Left ventricle myocardium inferior (tissue), 1 donor: ENCODE measurements around the gene THAP12. TPM values are rescaled to one million over a fixed set of nuclear protein-coding genes. Genes with fewer than 3 reads are reported as not detected.
A peak's percentile ranks its signal among the peaks of the same experiment; 100 is the strongest.
"Not testable (repeated sequence)": the region's sequence is repeated elsewhere in the genome, so short reads cannot be mapped to it uniquely, and the experiment has no call there.

Experiments used
- DNase-seq: peaks from one replicate; pipeline ENCODE4 v3.0.0-alpha.2; 2020
- H3K27ac ChIP-seq: fragments of 200-600 bp; replicated peaks from 2 replicates; pipeline ENCODE4 v1.8.0; 2021
- H3K27me3 ChIP-seq: fragments of 200-600 bp; 2 replicates; pipeline ENCODE4 v1.8.0; 2021; ENCODE audit warnings: low read depth
- H3K36me3 ChIP-seq: fragments of 200-600 bp; 2 replicates; pipeline ENCODE4 v1.8.0; 2021
- H3K4me1 ChIP-seq: fragments of 200-600 bp; 2 replicates; pipeline ENCODE4 v1.8.0; 2021
- H3K4me3 ChIP-seq: fragments of 200-600 bp; 2 replicates; pipeline ENCODE4 v1.8.0; 2021; ENCODE audit warnings: mild to moderate bottlenecking, moderate library complexity
- H3K9me3 ChIP-seq: fragments of 200-600 bp; replicated peaks from 2 replicates; pipeline ENCODE4 v1.8.0; 2021
- intact Hi-C: fragments of 100-400 bp; cut with micrococcal nuclease; formaldehyde crosslinking; loops from one replicate; pipeline ENCODE4 v1.11.0; 2022
- total RNA-seq: library from RNA; stranded (reverse); fragmentation: NEBNext Ultra II Directional; extraction: Animal tissue kit (Norgen Biotek cat#: 25700); gene quantifications from one replicate; pipeline ENCODE4 v1.2.1, GENCODE V29; 2021
- TF ChIP-seq, protein P1 (sequence below): fragments of 200-600 bp; IDR thresholded peaks from 2 replicates; pipeline ENCODE4 v1.8.0; 2021; ENCODE audit warnings: antibody characterized with exemption, mild to moderate bottlenecking, borderline replicate concordance
- donor health status: DM: no; HTN: yes; CAD: no; lungs with severe emphysema.

The THAP12 gene
- total RNA-seq, 1 donor from 2014 or later, result 20.5 TPM

DNA sequence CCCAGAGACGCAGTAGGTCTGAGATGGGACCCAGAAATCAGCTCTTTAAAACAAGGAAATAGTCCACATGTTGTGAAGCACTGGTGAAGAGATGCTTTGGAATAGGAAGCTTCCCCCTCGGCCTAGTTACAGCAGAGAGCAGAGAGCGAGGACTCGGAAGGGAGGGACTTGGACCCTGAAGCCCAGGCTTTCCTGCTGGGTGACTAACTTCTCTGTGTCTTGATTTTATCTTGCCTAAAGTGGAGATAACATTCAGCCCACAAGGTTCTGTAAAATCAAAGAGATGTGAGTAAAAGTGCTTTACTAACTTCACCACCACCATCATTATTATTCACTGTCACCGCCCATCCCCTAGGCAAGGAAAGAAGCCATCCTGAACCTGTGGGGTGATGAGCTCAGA is 58.4 kb downstream of the THAP12 start:
- peaks cover 25% of the 10 kb centered on the region for H3K4me1 ChIP-seq
- peaks cover 29% of the 10 kb centered on the region for H3K27me3 ChIP-seq
- H3K36me3 ChIP-seq, result no peaks in the 10 kb centered on the region
- intact Hi-C loops, result no loop called here
- no peak overlapping the region for H3K27ac ChIP-seq
- no peaks in the 10 kb centered on the region for H3K9me3 ChIP-seq
- peak overlapping the region; percentile 51 for H3K4me3 ChIP-seq
- TF ChIP-seq, protein P1, sequence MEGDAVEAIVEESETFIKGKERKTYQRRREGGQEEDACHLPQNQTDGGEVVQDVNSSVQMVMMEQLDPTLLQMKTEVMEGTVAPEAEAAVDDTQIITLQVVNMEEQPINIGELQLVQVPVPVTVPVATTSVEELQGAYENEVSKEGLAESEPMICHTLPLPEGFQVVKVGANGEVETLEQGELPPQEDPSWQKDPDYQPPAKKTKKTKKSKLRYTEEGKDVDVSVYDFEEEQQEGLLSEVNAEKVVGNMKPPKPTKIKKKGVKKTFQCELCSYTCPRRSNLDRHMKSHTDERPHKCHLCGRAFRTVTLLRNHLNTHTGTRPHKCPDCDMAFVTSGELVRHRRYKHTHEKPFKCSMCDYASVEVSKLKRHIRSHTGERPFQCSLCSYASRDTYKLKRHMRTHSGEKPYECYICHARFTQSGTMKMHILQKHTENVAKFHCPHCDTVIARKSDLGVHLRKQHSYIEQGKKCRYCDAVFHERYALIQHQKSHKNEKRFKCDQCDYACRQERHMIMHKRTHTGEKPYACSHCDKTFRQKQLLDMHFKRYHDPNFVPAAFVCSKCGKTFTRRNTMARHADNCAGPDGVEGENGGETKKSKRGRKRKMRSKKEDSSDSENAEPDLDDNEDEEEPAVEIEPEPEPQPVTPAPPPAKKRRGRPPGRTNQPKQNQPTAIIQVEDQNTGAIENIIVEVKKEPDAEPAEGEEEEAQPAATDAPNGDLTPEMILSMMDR, result no peak
- no peak for DNase-seq

DNA sequence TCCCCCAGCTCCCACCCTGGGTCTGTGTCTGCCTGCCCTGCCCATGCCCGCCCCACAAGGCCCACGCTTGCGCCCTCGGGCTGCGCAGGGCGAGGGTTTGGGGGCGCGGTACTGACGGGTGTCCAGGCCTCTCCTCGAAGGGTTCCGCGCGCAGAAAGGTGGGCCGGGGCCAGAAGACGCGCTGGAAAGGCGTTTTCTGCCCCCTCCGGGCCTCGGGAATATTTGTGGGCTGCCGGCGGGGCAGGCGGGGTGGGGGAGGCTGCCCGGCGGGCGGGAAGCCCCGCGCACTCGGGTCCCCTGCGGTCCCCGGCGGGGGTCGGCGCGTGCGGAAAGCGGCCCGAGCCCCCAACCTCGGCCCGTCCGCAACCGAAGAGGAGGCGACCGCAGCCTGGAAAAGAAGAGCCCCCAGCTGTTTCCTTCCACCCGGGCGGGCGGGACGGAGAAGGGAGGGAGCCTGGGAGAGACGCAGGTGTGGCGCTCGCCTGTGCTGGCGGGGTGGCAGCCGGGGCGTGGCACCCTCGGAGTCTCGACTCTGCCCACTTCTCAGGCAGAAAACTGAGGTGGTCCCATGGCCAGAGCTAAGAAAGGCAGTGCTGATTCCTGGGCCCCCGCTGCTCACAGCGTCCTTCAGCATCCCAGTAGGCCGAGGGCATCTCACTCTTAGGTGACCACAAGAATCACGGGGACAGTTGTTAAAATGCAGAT is 59.0 kb downstream of the THAP12 start:
- Histone ChIP-seq H3K4me3 (peak overlapping the region; percentile 51), H3K9me3 (no peaks in the 10 kb centered on the region), H3K36me3 (no peaks in the 10 kb centered on the region), H3K4me1 (peaks cover 19% of the 10 kb centered on the region), H3K27ac (no peak overlapping the region), H3K27me3 (peaks cover 29% of the 10 kb centered on the region)
- TF ChIP-seq, protein P1, result no peak
- DNase-seq, result no peak
- intact Hi-C loops, result no loop called here

DNA sequence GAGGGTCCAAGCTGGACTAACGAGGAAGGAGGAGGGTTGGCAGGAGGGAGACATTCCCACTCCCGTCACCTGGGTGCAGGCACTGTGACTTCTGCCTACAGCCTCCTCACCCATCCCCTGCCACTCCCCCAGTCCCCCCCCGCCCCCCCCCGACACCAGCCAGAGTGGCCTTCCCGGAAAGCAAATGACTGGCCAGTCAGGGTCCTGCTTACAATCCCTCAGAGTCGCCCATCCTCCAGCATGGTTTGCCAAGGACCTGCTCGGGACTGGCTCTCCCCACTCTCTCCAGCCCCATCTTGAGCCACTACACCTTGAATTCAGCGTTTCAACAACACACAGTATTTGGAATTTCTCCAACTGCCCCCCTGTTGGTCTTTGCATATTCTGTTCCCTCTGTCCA is 59.6 kb downstream of the THAP12 start:
- Histone ChIP-seq H3K36me3 (no peaks in the 10 kb centered on the region), H3K4me3 (no peak overlapping the region), H3K9me3 (no peaks in the 10 kb centered on the region), H3K27me3 (peaks cover 29% of the 10 kb centered on the region), H3K27ac (no peak overlapping the region), H3K4me1 (peaks cover 19% of the 10 kb centered on the region)
- intact Hi-C loops, result no loop called here
- TF ChIP-seq, protein P1, result no peak
- no peak for DNase-seq

DNA sequence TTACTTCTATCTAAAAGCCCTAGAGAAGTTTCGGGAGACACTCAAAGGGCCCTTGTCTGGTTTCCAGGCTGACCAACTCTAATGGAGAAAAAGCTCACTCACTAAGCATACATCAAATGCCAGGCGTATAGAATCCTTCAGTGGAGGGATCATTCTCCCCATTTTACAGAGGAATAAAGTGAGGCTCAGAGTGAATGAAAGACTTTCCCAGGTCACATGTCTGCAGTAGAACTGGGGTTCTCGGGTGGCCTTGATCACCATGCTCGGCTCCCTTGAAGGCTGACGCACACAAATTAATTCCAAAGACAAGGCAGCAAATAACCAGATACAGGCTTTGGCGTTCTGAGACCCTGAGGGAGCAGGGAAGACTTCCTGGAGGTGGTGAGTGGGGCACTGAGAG is 60.0 kb downstream of the THAP12 start:
- H3K36me3 ChIP-seq, result no peaks in the 10 kb centered on the region
- intact Hi-C loops, result no loop called here
- peaks cover 19% of the 10 kb centered on the region for H3K4me1 ChIP-seq
- H3K9me3 ChIP-seq, result no peaks in the 10 kb centered on the region
- no peak for DNase-seq
- H3K27ac ChIP-seq, result no peak overlapping the region
- no peak overlapping the region for H3K4me3 ChIP-seq
- TF ChIP-seq, protein P1, result no peak
- peaks cover 29% of the 10 kb centered on the region for H3K27me3 ChIP-seq

DNA sequence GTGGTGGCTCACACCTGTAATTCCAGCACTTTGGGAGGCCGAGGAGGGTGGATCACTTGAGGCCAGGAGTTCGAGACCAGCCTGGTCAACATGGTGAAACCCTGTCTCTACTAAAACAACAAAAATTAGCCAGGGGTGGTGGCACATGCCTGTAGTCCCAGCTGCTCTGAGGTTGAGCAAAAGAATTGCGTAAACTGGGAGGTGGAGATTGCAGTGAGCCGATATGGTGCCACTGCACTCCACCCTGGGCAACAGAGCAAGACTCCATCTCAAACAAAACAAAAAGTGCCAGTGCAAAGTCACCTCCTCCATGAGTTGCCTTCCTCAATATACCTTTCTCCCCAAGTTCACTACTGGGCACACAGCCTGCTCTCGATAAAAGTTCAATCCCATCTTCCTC is 61.1 kb downstream of the THAP12 start:
- intact Hi-C loops, result loop anchor here (2.0 kb wide), 1 partner anchor 111 kb away; no protein-coding TSS in a partner anchor
- H3K4me3 ChIP-seq, H3K27ac ChIP-seq, H3K9me3 ChIP-seq, H3K36me3 ChIP-seq, DNase-seq: not testable (repeated sequence)
- Histone ChIP-seq H3K27me3 (peaks cover 29% of the 10 kb centered on the region), H3K4me1 (peaks cover 19% of the 10 kb centered on the region)

DNA sequence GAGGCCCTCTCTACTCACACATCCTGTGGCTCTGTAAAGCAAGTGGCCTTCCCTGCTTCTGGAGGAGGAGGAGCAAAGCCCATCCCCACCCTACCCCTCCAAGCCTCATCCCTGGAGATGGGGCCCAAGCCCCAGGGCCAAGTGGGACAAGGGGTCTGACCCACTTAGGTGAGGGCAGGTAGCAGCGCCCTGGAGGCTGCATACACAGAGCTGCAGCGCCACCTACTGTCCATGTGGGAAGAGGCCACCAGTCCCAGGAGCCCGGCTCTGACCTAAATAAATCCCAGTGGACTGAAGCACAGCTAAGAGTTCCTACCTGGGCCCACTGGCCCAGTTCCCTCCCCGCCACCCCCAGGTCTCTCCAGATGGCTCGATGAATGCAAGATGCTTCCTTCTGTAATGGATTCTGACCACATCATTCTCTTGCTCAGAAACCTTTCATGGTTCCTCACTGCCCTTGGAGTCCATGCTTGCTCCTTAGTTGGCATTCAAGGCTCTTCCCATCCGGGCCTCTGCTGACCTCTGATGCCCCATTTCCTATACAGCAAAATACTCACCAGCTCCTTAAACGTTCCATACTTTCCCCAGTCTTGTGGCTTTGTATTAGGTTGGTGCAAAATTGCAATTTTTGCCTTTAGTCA is 62.1 kb downstream of the THAP12 start:
- H3K4me3 ChIP-seq, result no peak overlapping the region
- H3K36me3 ChIP-seq, result no peaks in the 10 kb centered on the region
- no peak overlapping the region for H3K27ac ChIP-seq
- TF ChIP-seq, protein P1, result peak; percentile 96
- H3K9me3 ChIP-seq, result no peaks in the 10 kb centered on the region
- intact Hi-C loops, result loop anchor here (2.0 kb wide), 1 partner anchor 110 kb away; no protein-coding TSS in a partner anchor
- peaks cover 29% of the 10 kb centered on the region for H3K27me3 ChIP-seq
- peaks cover 19% of the 10 kb centered on the region for H3K4me1 ChIP-seq
- DNase-seq, result peak; percentile 76
